ENCODE results near the gene FGF14. TPM values are rescaled to one million over a fixed set of nuclear protein-coding genes. Genes with fewer than 3 reads are reported as not detected.

FGF14 gene
- total RNA-seq, 2 donors from 2014 or later = 0.14 TPM

DNA sequence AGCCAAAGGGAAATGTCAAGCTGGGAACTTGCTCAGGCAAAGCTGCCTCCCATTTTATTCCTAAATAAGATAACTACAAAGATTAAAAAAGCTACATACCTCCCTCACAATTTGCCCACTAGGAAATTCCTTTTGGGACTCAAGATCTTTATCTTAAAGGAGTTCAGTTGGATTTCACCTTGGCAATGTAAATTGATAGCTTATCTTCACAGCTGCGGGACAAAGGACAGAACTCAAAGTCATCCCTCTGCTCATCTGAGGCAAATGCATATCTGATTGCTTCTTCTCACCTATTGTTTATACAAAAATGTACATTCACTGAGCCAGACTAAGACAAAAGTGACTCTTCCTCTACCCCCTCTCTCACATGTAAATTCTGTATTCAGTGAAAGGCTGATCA lies 47.8 kb downstream of the FGF14 start:
- no peaks in the 10 kb centered on the region for H3K27me3 ChIP-seq (replicated peaks; ENCODE audit: insufficient read depth)
- no peak overlapping the region for H3K4me3 ChIP-seq
- no peak for DNase-seq (ENCODE audit: low spot score)
- H3K9me3 ChIP-seq = no peaks in the 10 kb centered on the region
- ATAC-seq (ENCODE audit: insufficient number of reproducible peaks, low FRiP score, low read depth) = no peak
- H3K4me1 ChIP-seq (ENCODE audit: control insufficient read depth in 1 of 2, low read depth in 2 of 2) = no peaks in the 10 kb centered on the region
- TF ChIP-seq, protein P1, sequence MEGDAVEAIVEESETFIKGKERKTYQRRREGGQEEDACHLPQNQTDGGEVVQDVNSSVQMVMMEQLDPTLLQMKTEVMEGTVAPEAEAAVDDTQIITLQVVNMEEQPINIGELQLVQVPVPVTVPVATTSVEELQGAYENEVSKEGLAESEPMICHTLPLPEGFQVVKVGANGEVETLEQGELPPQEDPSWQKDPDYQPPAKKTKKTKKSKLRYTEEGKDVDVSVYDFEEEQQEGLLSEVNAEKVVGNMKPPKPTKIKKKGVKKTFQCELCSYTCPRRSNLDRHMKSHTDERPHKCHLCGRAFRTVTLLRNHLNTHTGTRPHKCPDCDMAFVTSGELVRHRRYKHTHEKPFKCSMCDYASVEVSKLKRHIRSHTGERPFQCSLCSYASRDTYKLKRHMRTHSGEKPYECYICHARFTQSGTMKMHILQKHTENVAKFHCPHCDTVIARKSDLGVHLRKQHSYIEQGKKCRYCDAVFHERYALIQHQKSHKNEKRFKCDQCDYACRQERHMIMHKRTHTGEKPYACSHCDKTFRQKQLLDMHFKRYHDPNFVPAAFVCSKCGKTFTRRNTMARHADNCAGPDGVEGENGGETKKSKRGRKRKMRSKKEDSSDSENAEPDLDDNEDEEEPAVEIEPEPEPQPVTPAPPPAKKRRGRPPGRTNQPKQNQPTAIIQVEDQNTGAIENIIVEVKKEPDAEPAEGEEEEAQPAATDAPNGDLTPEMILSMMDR (IDR thresholded peaks at IDR 0.05) = no peak
- no peak overlapping the region for H3K27ac ChIP-seq
- H3K36me3 ChIP-seq = no peaks in the 10 kb centered on the region

DNA sequence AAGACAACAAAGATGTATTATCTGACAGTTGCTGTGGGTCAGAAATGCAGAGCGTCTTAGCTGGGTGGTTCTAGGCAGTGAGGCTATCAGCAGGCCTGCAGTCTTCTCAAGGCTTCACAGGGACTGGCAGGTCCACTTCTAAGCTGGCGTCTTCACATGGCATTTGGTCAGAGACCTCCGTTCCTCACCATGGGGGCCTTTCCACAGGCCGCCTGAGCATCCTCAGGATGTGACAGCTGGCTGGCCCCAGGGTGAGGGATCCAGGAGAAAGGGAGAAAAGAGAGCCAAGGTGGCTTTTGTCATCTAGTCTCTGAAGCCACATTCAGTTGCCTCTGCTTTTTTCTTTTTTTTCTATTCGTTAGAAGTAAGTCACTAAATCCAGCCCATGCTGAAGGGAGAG lies 50.3 kb downstream of the FGF14 start:
- no peak overlapping the region for H3K4me3 ChIP-seq
- no peaks in the 10 kb centered on the region for H3K9me3 ChIP-seq
- no peak for DNase-seq (ENCODE audit: low spot score)
- no peaks in the 10 kb centered on the region for H3K4me1 ChIP-seq (ENCODE audit: control insufficient read depth in 1 of 2, low read depth in 2 of 2)
- no peaks in the 10 kb centered on the region for H3K36me3 ChIP-seq
- no peaks in the 10 kb centered on the region for H3K27me3 ChIP-seq (replicated peaks; ENCODE audit: insufficient read depth)
- ATAC-seq (ENCODE audit: insufficient number of reproducible peaks, low FRiP score, low read depth) = no peak
- TF ChIP-seq, protein P1 (IDR thresholded peaks at IDR 0.05) = no peak
- H3K27ac ChIP-seq = no peak overlapping the region

DNA sequence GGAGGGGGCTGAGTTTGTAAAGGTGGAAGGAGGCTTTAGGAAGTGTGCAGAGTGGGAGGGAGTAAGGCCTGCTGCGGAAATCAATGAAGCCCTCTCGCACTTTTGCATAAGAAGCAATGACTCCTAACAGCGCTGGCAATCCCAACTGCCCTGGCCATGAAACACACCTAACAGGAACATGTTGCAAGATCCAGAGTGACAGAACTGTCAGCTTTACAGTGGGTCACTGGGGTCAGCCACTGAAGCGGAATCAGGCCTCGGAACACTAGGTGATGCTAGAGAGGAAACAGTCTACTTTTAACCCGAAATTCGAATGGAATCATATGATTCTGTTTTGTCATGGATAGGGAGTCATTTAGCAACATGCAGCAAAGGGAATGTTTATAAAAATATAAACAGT lies 54.4 kb downstream of the FGF14 start:
- no peaks in the 10 kb centered on the region for H3K27me3 ChIP-seq (replicated peaks; ENCODE audit: insufficient read depth)
- DNase-seq (ENCODE audit: low spot score) = no peak
- no peak overlapping the region for H3K27ac ChIP-seq
- no peaks in the 10 kb centered on the region for H3K9me3 ChIP-seq
- ATAC-seq (ENCODE audit: insufficient number of reproducible peaks, low FRiP score, low read depth) = no peak
- no peaks in the 10 kb centered on the region for H3K36me3 ChIP-seq
- TF ChIP-seq, protein P1 (IDR thresholded peaks at IDR 0.05) = no peak
- no peak overlapping the region for H3K4me3 ChIP-seq
- no peaks in the 10 kb centered on the region for H3K4me1 ChIP-seq (ENCODE audit: control insufficient read depth in 1 of 2, low read depth in 2 of 2)

DNA sequence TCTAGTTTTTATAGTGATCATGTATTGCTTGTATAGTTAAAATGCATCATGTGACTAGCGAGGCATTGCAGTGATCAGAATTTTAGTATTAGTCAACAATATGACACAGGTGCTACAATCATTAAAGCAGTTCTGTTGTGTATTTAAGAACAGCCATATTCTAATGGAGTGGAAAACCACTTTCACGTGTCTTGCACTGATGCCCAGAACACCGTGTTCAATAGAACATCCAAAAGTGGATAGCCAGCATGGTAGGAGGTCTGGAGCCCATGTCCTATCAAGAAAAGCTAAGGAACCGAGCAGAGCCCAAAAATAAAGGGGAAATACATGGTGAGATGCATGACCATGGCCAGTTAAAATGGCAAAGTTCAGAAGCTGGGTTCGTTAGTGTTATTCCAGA lies 55.1 kb downstream of the FGF14 start:
- no peak overlapping the region for H3K27ac ChIP-seq
- DNase-seq (ENCODE audit: low spot score) = no peak
- no peaks in the 10 kb centered on the region for H3K27me3 ChIP-seq (replicated peaks; ENCODE audit: insufficient read depth)
- H3K36me3 ChIP-seq = no peaks in the 10 kb centered on the region
- TF ChIP-seq, protein P1 (IDR thresholded peaks at IDR 0.05) = no peak
- no peaks in the 10 kb centered on the region for H3K4me1 ChIP-seq (ENCODE audit: control insufficient read depth in 1 of 2, low read depth in 2 of 2)
- no peak overlapping the region for H3K4me3 ChIP-seq
- H3K9me3 ChIP-seq = no peaks in the 10 kb centered on the region
- no peak for ATAC-seq (ENCODE audit: insufficient number of reproducible peaks, low FRiP score, low read depth)

DNA sequence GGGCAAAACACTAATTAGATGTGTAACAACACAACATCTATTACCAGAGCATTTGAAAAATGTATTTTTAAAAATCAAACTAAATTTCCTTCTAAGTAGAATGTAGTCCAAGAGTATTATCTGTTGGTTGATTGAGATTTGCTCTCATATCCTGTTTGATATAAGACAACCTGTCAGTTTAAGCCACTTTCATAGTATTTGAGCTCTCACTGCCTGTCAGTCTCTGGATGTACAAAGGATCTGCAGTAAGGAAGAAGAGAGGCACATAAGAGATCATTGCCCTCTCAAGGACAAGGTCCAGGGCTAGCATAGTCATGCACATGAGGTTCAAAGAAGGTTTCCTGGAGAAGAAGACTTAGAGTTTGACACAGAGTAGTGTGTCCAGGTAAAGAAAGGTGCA lies 57.4 kb downstream of the FGF14 start:
- Histone ChIP-seq H3K36me3 (no peaks in the 10 kb centered on the region), H3K27me3 (replicated peaks; ENCODE audit: insufficient read depth) (no peaks in the 10 kb centered on the region), H3K4me1 (ENCODE audit: control insufficient read depth in 1 of 2, low read depth in 2 of 2) (no peaks in the 10 kb centered on the region), H3K4me3 (no peak overlapping the region), H3K27ac (no peak overlapping the region), H3K9me3 (no peaks in the 10 kb centered on the region)
- DNase-seq (ENCODE audit: low spot score) (no peak), ATAC-seq (ENCODE audit: insufficient number of reproducible peaks, low FRiP score, low read depth) (no peak)
- TF ChIP-seq, protein P1 (IDR thresholded peaks at IDR 0.05) = no peak
